ENCODE data around the gene CCDC149.

The CCDC149 gene

GRCh38 chr4:24807611-24808010 lies 105.2 kb downstream of the CCDC149 start:
- in situ Hi-C loops (cut with HindIII; ENCODE audit: low pct_ligation_motif_present, low sequenced_read_pairs): no loop called here
- no peak for DNase-seq
- no peak overlapping the region for H3K4me3 ChIP-seq (ENCODE audit: low read depth, low read length)
- no peaks in the 10 kb centered on the region for H3K27me3 ChIP-seq (replicated peaks)
- no peaks in the 10 kb centered on the region for H3K36me3 ChIP-seq (replicated peaks)
- TF ChIP-seq CTCF (IDR thresholded peaks at IDR 0.05; ENCODE audit: low read depth, low read length, missing control alignments): no peak
- no peak overlapping the region for H3K27ac ChIP-seq

- Histone ChIP-seq H3K27me3 (replicated peaks) (no peaks in the 10 kb centered on the region), H3K4me3 (ENCODE audit: low read depth, low read length) (no peak overlapping the region), H3K27ac (no peak overlapping the region), H3K36me3 (replicated peaks) (no peaks in the 10 kb centered on the region)
- no peak for TF ChIP-seq CTCF (IDR thresholded peaks at IDR 0.05; ENCODE audit: low read depth, low read length, missing control alignments)
- no peak for DNase-seq
- in situ Hi-C loops (cut with HindIII; ENCODE audit: low pct_ligation_motif_present, low sequenced_read_pairs): no loop called here
Measured at GRCh38 chr4:24806206-24806990, 106.4 kb downstream of the CCDC149 start.

- in situ Hi-C loops (cut with HindIII; ENCODE audit: low pct_ligation_motif_present, low sequenced_read_pairs): no loop called here
- Histone ChIP-seq H3K27me3 (replicated peaks) (no peaks in the 10 kb centered on the region), H3K27ac (no peak overlapping the region), H3K4me3 (ENCODE audit: low read depth, low read length) (no peak overlapping the region), H3K36me3 (replicated peaks) (no peaks in the 10 kb centered on the region)
- no peak for DNase-seq
- TF ChIP-seq CTCF (IDR thresholded peaks at IDR 0.05; ENCODE audit: low read depth, low read length, missing control alignments): no peak
Measured at GRCh38 chr4:24805566-24805965, 107.3 kb downstream of the CCDC149 start.

- in situ Hi-C loops (cut with HindIII; ENCODE audit: low pct_ligation_motif_present, low sequenced_read_pairs): no loop called here
- no peak overlapping the region for H3K4me3 ChIP-seq (ENCODE audit: low read depth, low read length)
- no peaks in the 10 kb centered on the region for H3K36me3 ChIP-seq (replicated peaks)
- no peak overlapping the region for H3K27ac ChIP-seq
- no peak for TF ChIP-seq CTCF (IDR thresholded peaks at IDR 0.05; ENCODE audit: low read depth, low read length, missing control alignments)
- DNase-seq: no peak
- H3K27me3 ChIP-seq (replicated peaks): no peaks in the 10 kb centered on the region
Measured at GRCh38 chr4:24805067-24805466, 107.8 kb downstream of the CCDC149 start.

GRCh38 chr4:24802648-24803047 lies 110.2 kb downstream of the CCDC149 start:
- no peaks in the 10 kb centered on the region for H3K27me3 ChIP-seq (replicated peaks)
- in situ Hi-C loops (cut with HindIII; ENCODE audit: low pct_ligation_motif_present, low sequenced_read_pairs): no loop called here
- H3K27ac ChIP-seq: no peak overlapping the region
- H3K36me3 ChIP-seq (replicated peaks): no peaks in the 10 kb centered on the region
- DNase-seq: no peak
- no peak overlapping the region for H3K4me3 ChIP-seq (ENCODE audit: low read depth, low read length)
- no peak for TF ChIP-seq CTCF (IDR thresholded peaks at IDR 0.05; ENCODE audit: low read depth, low read length, missing control alignments)

Data from brain microvascular endothelial cell (primary cell).